ENCODE measurements around the gene APOL2.

The APOL2 gene

DNA sequence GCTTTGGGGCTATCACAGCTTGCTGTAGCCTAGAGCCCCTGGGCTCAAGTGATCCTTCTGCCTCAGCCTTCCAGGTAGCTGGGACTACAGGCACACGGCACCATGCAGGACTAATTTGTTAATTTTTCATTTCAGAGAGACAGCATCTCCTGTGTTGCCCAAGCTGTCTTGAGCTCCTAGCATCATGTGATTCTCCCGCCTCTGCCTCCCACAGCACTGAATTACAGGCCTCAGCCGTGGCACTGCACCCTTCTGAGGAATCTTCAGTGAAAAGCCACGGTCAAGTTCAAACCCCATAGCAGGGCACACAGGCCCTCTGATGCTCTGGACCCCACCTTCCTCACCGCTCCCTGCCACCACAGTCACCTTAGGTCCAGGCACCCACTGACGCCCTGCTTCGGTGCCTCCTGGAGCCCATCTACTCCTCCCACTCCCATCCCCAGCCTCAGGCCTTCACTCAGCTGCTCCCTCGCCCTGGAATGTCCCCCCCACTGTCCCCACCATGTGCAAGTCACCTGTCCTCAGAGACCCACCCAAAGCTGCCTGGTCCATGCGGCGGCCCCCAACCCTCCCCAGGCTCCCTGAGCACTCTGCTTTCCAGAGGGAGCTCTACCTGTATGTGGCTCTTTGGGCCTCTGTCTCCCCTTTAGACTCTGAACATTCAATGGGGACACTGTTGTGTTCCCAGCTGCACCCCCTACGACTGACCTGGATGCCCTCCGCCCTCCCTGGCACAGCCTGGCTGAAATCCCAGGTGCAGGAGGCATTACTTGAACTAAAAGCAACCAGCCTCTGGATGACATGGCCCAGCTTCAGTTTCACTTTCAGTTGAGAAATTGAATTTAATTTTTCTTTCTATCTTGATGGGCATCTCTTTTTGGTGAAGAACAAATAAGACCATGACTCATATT, 1.6 kb downstream of the APOL2 start:
- H3K4me2 ChIP-seq (ENCODE audit: low read length): peak overlapping the region; percentile 93
- H3K9ac ChIP-seq: no peak overlapping the region
- H2AFZ ChIP-seq: no peak overlapping the region
- H3K36me3 ChIP-seq (ENCODE audit: control insufficient read depth, insufficient read depth, low read length): no peaks in the 10 kb centered on the region
- no peak overlapping the region for H3K4me3 ChIP-seq (ENCODE audit: low read depth, low read length)
- H3K27me3 ChIP-seq (ENCODE audit: control insufficient read depth, insufficient read depth, low read length): no peaks in the 10 kb centered on the region
- peaks cover 3% of the 10 kb centered on the region for H3K4me1 ChIP-seq
- no peaks in the 10 kb centered on the region for H3K9me3 ChIP-seq (ENCODE audit: control insufficient read depth, low read length)
- H3K79me2 ChIP-seq: no peaks in the 10 kb centered on the region
- peak overlapping the region; percentile 75 for H3K27ac ChIP-seq
- TF ChIP-seq, protein P1, sequence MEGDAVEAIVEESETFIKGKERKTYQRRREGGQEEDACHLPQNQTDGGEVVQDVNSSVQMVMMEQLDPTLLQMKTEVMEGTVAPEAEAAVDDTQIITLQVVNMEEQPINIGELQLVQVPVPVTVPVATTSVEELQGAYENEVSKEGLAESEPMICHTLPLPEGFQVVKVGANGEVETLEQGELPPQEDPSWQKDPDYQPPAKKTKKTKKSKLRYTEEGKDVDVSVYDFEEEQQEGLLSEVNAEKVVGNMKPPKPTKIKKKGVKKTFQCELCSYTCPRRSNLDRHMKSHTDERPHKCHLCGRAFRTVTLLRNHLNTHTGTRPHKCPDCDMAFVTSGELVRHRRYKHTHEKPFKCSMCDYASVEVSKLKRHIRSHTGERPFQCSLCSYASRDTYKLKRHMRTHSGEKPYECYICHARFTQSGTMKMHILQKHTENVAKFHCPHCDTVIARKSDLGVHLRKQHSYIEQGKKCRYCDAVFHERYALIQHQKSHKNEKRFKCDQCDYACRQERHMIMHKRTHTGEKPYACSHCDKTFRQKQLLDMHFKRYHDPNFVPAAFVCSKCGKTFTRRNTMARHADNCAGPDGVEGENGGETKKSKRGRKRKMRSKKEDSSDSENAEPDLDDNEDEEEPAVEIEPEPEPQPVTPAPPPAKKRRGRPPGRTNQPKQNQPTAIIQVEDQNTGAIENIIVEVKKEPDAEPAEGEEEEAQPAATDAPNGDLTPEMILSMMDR (IDR thresholded peaks at IDR 0.05): no peak

DNA sequence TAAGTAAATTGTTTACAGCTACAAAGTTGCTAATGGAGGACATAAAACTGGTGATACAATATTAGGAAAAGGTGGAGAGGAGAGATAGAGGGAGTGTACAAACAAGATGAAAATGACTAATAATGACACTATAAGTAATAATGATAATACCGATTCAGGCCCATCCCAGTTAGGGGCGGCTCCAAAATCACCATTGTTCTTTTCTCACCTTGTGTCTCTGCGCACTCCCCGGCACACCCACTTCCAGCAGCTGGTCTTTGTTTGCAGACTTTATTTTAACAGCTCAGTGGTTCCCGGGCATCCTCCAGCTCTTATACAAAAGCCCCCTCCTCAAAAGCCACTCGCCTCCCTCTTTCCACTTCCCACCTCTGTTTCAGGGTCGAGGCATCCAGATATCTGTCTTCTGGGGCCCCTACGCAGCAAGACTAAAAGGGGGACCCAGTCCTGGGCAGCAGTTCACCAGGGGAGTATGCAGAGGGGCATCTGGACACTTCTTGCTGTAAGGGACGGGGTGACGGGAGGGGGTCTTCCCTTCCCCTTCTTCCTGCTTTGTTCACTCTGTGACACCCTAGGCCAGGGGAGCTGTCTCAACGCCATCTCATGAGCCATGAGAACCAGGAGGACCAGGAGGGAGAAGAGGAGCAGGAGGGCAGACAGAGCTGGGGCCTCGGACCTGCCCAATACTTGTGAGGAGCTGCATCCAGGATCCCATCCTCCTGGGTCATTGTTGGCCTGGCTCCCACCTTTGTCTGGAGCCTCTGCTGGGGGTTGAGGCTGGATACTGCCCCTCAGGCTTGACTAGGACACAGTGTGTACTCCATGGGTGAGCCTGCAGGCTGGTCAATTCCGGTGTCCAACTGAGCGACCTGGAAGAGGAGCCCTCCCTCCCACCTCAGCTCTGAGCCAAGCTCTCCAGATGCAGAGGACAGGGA, 2.7 kb downstream of the APOL2 start:
- Histone ChIP-seq H3K27ac (no peak overlapping the region), H3K27me3 (ENCODE audit: control insufficient read depth, insufficient read depth, low read length) (no peaks in the 10 kb centered on the region), H3K4me2 (ENCODE audit: low read length) (no peak overlapping the region), H3K4me1 (peaks cover 3% of the 10 kb centered on the region), H3K79me2 (no peaks in the 10 kb centered on the region), H3K9ac (no peak overlapping the region), H3K9me3 (ENCODE audit: control insufficient read depth, low read length) (no peaks in the 10 kb centered on the region), H3K4me3 (ENCODE audit: low read depth, low read length) (no peak overlapping the region), H3K36me3 (ENCODE audit: control insufficient read depth, insufficient read depth, low read length) (no peaks in the 10 kb centered on the region), H2AFZ (no peak overlapping the region)
- TF ChIP-seq, protein P1 (IDR thresholded peaks at IDR 0.05): no peak

DNA sequence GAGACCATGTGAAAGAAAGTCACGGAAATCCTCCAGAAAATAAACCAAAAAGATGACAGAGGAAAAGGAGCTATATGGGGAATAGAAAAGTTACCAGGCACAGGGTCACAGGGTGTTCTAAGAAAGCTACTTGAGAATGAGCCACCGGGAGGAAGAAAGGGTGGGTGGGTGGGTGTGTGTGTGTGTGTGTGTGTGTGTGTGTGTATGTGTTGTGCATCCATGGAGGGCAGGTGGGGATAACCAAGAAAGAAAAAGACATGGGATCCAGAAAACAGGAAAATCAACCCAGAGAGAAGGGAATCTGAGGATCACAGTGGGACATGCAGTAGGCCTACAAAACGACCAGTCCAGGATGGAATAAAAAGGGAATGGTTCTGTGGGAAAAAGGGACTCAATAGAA, 3.7 kb downstream of the APOL2 start:
- Histone ChIP-seq H3K4me3 (ENCODE audit: low read depth, low read length) (no peak overlapping the region), H2AFZ (no peak overlapping the region), H3K4me2 (ENCODE audit: low read length) (no peak overlapping the region), H3K27me3 (ENCODE audit: control insufficient read depth, insufficient read depth, low read length) (no peaks in the 10 kb centered on the region), H3K9ac (no peak overlapping the region), H3K27ac (no peak overlapping the region), H3K79me2 (no peaks in the 10 kb centered on the region), H3K9me3 (ENCODE audit: control insufficient read depth, low read length) (no peaks in the 10 kb centered on the region), H3K4me1 (peaks cover 3% of the 10 kb centered on the region), H3K36me3 (ENCODE audit: control insufficient read depth, insufficient read depth, low read length) (no peaks in the 10 kb centered on the region)
- TF ChIP-seq, protein P1 (IDR thresholded peaks at IDR 0.05): no peak

DNA sequence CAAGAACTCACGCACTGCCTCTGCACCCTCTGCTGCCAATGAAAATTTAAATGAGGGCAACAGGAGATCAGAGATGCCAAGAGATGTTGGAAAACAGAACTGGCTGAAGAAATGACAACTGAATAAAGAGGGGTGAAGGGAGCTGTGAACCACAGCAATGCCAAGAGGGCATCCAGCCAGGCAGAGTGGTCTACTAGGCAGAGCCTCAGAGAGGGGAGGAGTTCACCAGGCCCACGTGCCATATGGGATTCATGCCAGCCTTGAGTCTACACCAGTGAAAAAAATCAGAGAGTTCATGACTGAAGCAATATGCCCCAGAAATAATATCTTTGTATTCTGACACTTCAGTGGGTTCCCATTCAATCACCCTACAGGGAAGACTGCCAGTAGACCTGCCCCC, 4.4 kb downstream of the APOL2 start:
- no peak overlapping the region for H3K4me3 ChIP-seq (ENCODE audit: low read depth, low read length)
- no peak overlapping the region for H3K27ac ChIP-seq
- H3K9ac ChIP-seq: no peak overlapping the region
- H3K4me2 ChIP-seq (ENCODE audit: low read length): no peak overlapping the region
- no peaks in the 10 kb centered on the region for H3K36me3 ChIP-seq (ENCODE audit: control insufficient read depth, insufficient read depth, low read length)
- H2AFZ ChIP-seq: no peak overlapping the region
- H3K27me3 ChIP-seq (ENCODE audit: control insufficient read depth, insufficient read depth, low read length): no peaks in the 10 kb centered on the region
- no peaks in the 10 kb centered on the region for H3K79me2 ChIP-seq
- TF ChIP-seq, protein P1 (IDR thresholded peaks at IDR 0.05): no peak
- H3K9me3 ChIP-seq (ENCODE audit: control insufficient read depth, low read length): no peaks in the 10 kb centered on the region
- peaks cover 3% of the 10 kb centered on the region for H3K4me1 ChIP-seq

All from parathyroid adenoma (tissue), 2 donors.